Left ventricle myocardium inferior (tissue), 1 donor: ENCODE data around the gene SCNM1. TPM values are rescaled to one million over a fixed set of nuclear protein-coding genes. Genes with fewer than 3 reads are reported as not detected.
A peak's percentile ranks its signal among the peaks of the same experiment; 100 is the strongest.

Source experiments
- DNase-seq: peaks from one replicate; pipeline ENCODE4 v3.0.0-alpha.2; 2020
- H3K27ac ChIP-seq: fragments of 200-600 bp; replicated peaks from 2 replicates; pipeline ENCODE4 v1.8.0; 2021
- H3K27me3 ChIP-seq: fragments of 200-600 bp; 2 replicates; pipeline ENCODE4 v1.8.0; 2021; ENCODE audit warnings: low read depth
- H3K36me3 ChIP-seq: fragments of 200-600 bp; 2 replicates; pipeline ENCODE4 v1.8.0; 2021
- H3K4me1 ChIP-seq: fragments of 200-600 bp; 2 replicates; pipeline ENCODE4 v1.8.0; 2021
- H3K4me3 ChIP-seq: fragments of 200-600 bp; 2 replicates; pipeline ENCODE4 v1.8.0; 2021; ENCODE audit warnings: mild to moderate bottlenecking, moderate library complexity
- H3K9me3 ChIP-seq: fragments of 200-600 bp; replicated peaks from 2 replicates; pipeline ENCODE4 v1.8.0; 2021
- CTCF ChIP-seq: fragments of 200-600 bp; IDR thresholded peaks from 2 replicates; pipeline ENCODE4 v1.8.0; 2021; ENCODE audit warnings: antibody characterized with exemption, mild to moderate bottlenecking, borderline replicate concordance
- intact Hi-C: fragments of 100-400 bp; cut with micrococcal nuclease; formaldehyde crosslinking; loops from one replicate; pipeline ENCODE4 v1.11.0; 2022
- total RNA-seq: library from RNA; stranded (reverse); fragmentation: NEBNext Ultra II Directional; extraction: Animal tissue kit (Norgen Biotek cat#: 25700); gene quantifications from one replicate; pipeline ENCODE4 v1.2.1, GENCODE V29; 2021
- donor health status: DM: no; HTN: yes; CAD: no; lungs with severe emphysema.

The SCNM1 gene
- total RNA-seq, 1 donor from 2014 or later, result 19.4 TPM

GRCh38 chr1:151137789-151138188 is 28.2 kb upstream of the SCNM1 start:
- no peak for TF ChIP-seq CTCF
- Histone ChIP-seq H3K27ac (no peak overlapping the region), H3K9me3 (no peaks in the 10 kb centered on the region), H3K4me1 (peaks cover 20% of the 10 kb centered on the region), H3K4me3 (no peak overlapping the region), H3K27me3 (no peaks in the 10 kb centered on the region), H3K36me3 (peaks cover 78% of the 10 kb centered on the region)
- DNase-seq, result no peak
- intact Hi-C loops, result loop anchor here (2.0 kb wide), 1 partner anchor 31 kb away; no protein-coding TSS in a partner anchor

GRCh38 chr1:151142411-151143056 is 23.4 kb upstream of the SCNM1 start:
- peak overlapping the region; percentile 90 for H3K4me3 ChIP-seq
- DNase-seq, result no peak
- intact Hi-C loops, result no loop called here
- H3K9me3 ChIP-seq, result no peaks in the 10 kb centered on the region
- H3K36me3 ChIP-seq, result peaks cover 30% of the 10 kb centered on the region
- H3K4me1 ChIP-seq, result peaks cover 65% of the 10 kb centered on the region
- peak overlapping the region; percentile 92 for H3K27ac ChIP-seq
- TF ChIP-seq CTCF, result no peak
- H3K27me3 ChIP-seq, result no peaks in the 10 kb centered on the region

- Histone ChIP-seq H3K27ac (peak overlapping the region; percentile 92), H3K4me3 (peak overlapping the region; percentile 90), H3K4me1 (peaks cover 68% of the 10 kb centered on the region), H3K27me3 (no peaks in the 10 kb centered on the region), H3K9me3 (no peaks in the 10 kb centered on the region), H3K36me3 (peaks cover 25% of the 10 kb centered on the region)
- TF ChIP-seq CTCF, result peak; percentile 26
- intact Hi-C loops, result no loop called here
- no peak for DNase-seq
Observed at GRCh38 chr1:151143057-151143435, 22.9 kb upstream of the SCNM1 start.

- peak overlapping the region; percentile 92 for H3K27ac ChIP-seq
- intact Hi-C loops, result no loop called here
- no peaks in the 10 kb centered on the region for H3K27me3 ChIP-seq
- no peak for DNase-seq
- H3K36me3 ChIP-seq, result peaks cover 16% of the 10 kb centered on the region
- no peak for TF ChIP-seq CTCF
- peak overlapping the region; percentile 90 for H3K4me3 ChIP-seq
- no peaks in the 10 kb centered on the region for H3K9me3 ChIP-seq
- H3K4me1 ChIP-seq, result peaks cover 68% of the 10 kb centered on the region
Observed at GRCh38 chr1:151143986-151144385, 22.0 kb upstream of the SCNM1 start.

GRCh38 chr1:151144474-151145303 is 21.3 kb upstream of the SCNM1 start:
- Histone ChIP-seq H3K4me3 (peak overlapping the region; percentile 90), H3K9me3 (no peaks in the 10 kb centered on the region), H3K27ac (peak overlapping the region; percentile 92), H3K36me3 (peaks cover 9% of the 10 kb centered on the region), H3K27me3 (no peaks in the 10 kb centered on the region), H3K4me1 (peaks cover 68% of the 10 kb centered on the region)
- intact Hi-C loops, result no loop called here
- TF ChIP-seq CTCF, result no peak
- DNase-seq, result peak; percentile 44
